Ectodermal cell (in vitro differentiated cells): ENCODE measurements around the gene RNF103.

Experiments used
- H3K27ac ChIP-seq: 2 replicates; pipeline ENCODE4 v1.7.0; 2013; ENCODE audit warnings: mild to moderate bottlenecking, low read depth, low read length; ENCODE audit not compliant: insufficient read depth, poor library complexity, severe bottlenecking
- H3K27me3 ChIP-seq: 2 replicates; pipeline ENCODE4 v1.7.0; 2013; ENCODE audit warnings: mild to moderate bottlenecking, low read length; ENCODE audit not compliant: insufficient read depth, control insufficient read depth, poor library complexity, severe bottlenecking
- H3K36me3 ChIP-seq: one replicate; pipeline ENCODE4 v1.7.0; 2013; ENCODE audit warnings: low read length; ENCODE audit not compliant: control insufficient read depth, insufficient read depth
- H3K4me1 ChIP-seq: one replicate; pipeline ENCODE4 v1.7.0; 2013; ENCODE audit warnings: low read length; ENCODE audit not compliant: control insufficient read depth, insufficient read depth
- H3K4me3 ChIP-seq: 2 replicates; pipeline ENCODE4 v1.7.0; 2013; ENCODE audit warnings: low read depth, low read length, control low read depth; ENCODE audit not compliant: insufficient read depth
- H3K9me3 ChIP-seq: 2 replicates; pipeline ENCODE4 v1.7.0; 2013; ENCODE audit warnings: mild to moderate bottlenecking, low read length, moderate library complexity; ENCODE audit not compliant: control insufficient read depth
- WGBS, 2 experiments: methylation state at CpG; one replicate each; pipeline ENCODE4 v1.1.7; 2013; ENCODE audit warnings: missing lambda C conversion rate in 2 of 2; 5-methylcytosine and 5-hydroxymethylcytosine counted together

Gene RNF103

DNA sequence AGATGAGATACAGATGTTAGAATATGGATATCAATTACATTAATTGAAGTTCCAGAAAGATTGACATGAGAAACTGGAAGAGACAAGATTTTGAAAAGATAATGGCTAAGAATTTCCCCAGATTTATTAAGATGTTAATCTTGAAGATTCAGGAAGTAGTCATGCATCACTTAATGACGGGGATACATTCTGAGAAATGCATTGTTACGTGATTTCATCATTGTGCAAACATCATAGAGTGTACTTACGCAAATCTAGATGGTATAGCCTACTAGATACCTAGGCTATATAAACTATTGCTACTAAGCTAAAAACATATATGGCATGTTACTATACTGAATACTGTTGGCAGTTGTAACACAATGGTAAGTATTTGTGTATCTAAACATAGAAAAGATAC lies 53.6 kb downstream of the RNF103 start:
- H3K27me3 ChIP-seq = no peaks in the 10 kb centered on the region
- no peaks in the 10 kb centered on the region for H3K36me3 ChIP-seq
- H3K9me3 ChIP-seq = no peaks in the 10 kb centered on the region
- H3K4me1 ChIP-seq = no peaks in the 10 kb centered on the region
- whole genome bisulfite sequencing, 2 experiments = 93 to 94% methylated on average over 3 of the region's 3 CpGs
- H3K27ac ChIP-seq = no peak overlapping the region
- no peak overlapping the region for H3K4me3 ChIP-seq

- Histone ChIP-seq H3K4me3 (no peak overlapping the region), H3K27me3 (no peaks in the 10 kb centered on the region), H3K36me3 (no peaks in the 10 kb centered on the region), H3K4me1 (no peaks in the 10 kb centered on the region), H3K9me3 (no peaks in the 10 kb centered on the region), H3K27ac (no peak overlapping the region)
These were observed 56.9 kb downstream of the RNF103 start for GRCh38 chr2:86566821-86567190.

DNA sequence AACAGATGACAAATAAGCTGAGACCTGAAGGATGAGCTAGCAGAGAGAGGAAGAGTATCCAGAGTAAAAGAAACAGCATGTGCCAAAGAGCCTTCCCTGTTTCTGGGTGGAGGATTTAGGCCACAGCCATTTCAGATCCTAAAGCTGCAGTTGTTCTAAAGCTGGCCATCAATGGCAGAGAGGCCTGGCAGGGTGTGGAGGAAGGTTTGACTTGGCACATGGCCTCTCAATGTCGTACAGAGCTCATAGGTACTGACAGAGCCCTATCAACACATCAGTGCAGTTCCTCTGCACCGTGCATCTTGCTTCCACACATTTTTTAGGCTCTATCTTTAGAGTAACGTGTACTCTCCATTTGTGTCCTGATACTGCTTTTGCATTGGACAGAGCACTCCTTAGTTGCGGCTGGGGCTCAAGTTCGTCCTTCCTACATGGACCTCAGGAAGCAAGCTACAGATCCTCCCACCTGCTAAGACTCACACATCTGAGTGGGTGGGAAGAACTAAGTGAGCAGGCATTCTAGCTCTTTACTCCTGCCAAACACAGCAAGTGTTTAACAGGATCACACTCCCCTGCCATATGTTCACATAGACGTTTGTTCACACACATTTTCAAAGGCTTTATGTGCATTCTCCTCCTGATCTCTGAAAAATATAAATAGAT lies 57.4 kb downstream of the RNF103 start:
- Histone ChIP-seq H3K4me3 (no peak overlapping the region), H3K27ac (no peak overlapping the region), H3K4me1 (no peaks in the 10 kb centered on the region), H3K27me3 (no peaks in the 10 kb centered on the region), H3K36me3 (no peaks in the 10 kb centered on the region), H3K9me3 (no peaks in the 10 kb centered on the region)
- WGBS, 2 experiments = 88 to 91% methylated on average over 6 of the region's 6 CpGs

DNA sequence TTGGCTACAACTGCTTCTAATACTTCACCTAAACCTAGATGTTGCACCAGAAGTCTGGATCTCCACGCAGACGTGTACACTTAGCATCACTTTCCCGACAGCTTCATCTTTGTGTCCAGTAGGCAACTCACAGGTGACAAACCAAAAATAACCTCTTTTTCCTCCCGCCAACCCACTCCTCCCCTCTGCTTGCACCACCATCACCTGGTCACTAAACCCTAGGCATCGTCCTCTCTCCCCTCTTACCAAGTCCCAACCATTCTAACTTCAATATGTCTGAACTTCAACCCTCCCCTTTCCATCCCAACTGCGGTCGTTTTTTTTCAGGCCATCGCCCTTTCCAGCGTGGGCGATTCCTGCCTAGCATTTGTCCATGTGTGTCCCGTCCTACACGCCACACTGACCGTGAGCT lies 60.0 kb downstream of the RNF103 start:
- H3K4me3 ChIP-seq = peak overlapping the region; percentile 94
- no peak overlapping the region for H3K27ac ChIP-seq
- H3K27me3 ChIP-seq = no peaks in the 10 kb centered on the region
- 90 to 92% methylated on average over 13 of the region's 13 CpGs for WGBS, 2 experiments
- no peaks in the 10 kb centered on the region for H3K36me3 ChIP-seq
- no peaks in the 10 kb centered on the region for H3K4me1 ChIP-seq
- H3K9me3 ChIP-seq = no peaks in the 10 kb centered on the region

GRCh38 chr2:86562922-86563649 lies 60.6 kb downstream of the RNF103 start, which contains the start of gene CHMP3:
Gene CHMP3, minus strand, starts transcription at chr2:86563443. Its CDS starts 95 bp downstream, at chr2:86563348.
- peak within 1 kb of the TSS; percentile 94 for H3K4me3 ChIP-seq
- WGBS, 2 experiments = 1% methylated on average over 56 to 57 of the region's 57 CpGs
- no peaks in the 10 kb centered on the region for H3K4me1 ChIP-seq
- no peaks in the 10 kb centered on the region for H3K27me3 ChIP-seq
- H3K36me3 ChIP-seq = no peaks in the 10 kb centered on the region
- H3K9me3 ChIP-seq = no peaks in the 10 kb centered on the region
- peak within 1 kb of the TSS; percentile 95 for H3K27ac ChIP-seq

GRCh38 chr2:86562485-86562921 lies 61.2 kb downstream of the RNF103 start:
- H3K36me3 ChIP-seq = no peaks in the 10 kb centered on the region
- 3 to 4% methylated on average over 16 of the region's 16 CpGs for WGBS, 2 experiments
- H3K4me3 ChIP-seq = peak overlapping the region; percentile 94
- H3K9me3 ChIP-seq = no peaks in the 10 kb centered on the region
- no peaks in the 10 kb centered on the region for H3K4me1 ChIP-seq
- no peaks in the 10 kb centered on the region for H3K27me3 ChIP-seq
- H3K27ac ChIP-seq = peak overlapping the region; percentile 95

DNA sequence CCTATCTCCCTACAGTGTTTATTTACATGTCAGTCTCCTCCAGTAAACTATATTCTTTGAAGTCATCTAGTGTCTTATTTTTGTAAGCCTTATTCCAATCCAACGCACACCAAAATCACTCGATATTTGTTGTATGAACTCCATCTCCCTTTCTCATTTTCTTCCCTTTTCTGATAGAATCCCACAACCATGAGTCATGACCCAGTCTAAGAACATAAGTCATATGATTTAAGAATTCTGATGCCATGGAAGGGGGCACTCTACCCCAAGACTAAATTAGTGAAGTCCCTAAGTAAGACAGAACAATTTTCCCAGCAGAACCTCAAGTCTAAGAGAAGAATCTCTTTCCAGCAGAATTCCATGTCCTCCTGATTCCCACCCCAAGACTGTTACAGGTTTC lies 65.8 kb downstream of the RNF103 start:
- Histone ChIP-seq H3K4me1 (no peaks in the 10 kb centered on the region), H3K27me3 (no peaks in the 10 kb centered on the region), H3K9me3 (no peaks in the 10 kb centered on the region), H3K27ac (no peak overlapping the region), H3K4me3 (no peak overlapping the region), H3K36me3 (no peaks in the 10 kb centered on the region)
- 96 to 98% methylated on average over 2 of the region's 2 CpGs for WGBS, 2 experiments

DNA sequence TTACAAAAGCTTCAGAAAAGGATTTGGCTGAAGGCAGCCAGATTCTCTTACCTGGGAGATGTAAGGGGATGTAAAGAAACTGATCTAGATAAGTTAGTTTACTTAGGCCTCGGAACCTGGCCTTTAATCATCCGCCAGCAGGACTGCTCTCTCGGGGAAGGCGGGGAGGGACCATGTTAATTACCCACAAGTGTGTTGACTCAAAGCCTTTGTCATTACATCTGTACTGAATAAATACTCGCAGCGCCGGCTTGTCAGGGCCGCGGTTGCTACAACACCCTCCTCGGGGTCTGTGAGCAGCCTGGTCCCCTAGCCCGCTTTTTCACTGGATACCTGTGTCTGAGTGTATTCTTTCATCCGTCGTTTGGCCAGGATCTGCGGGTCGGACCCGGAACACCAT lies 67.2 kb downstream of the RNF103 start:
- no peaks in the 10 kb centered on the region for H3K9me3 ChIP-seq
- no peaks in the 10 kb centered on the region for H3K27me3 ChIP-seq
- no peak overlapping the region for H3K27ac ChIP-seq
- 88 to 90% methylated on average over 16 of the region's 16 CpGs for WGBS, 2 experiments
- no peaks in the 10 kb centered on the region for H3K36me3 ChIP-seq
- no peak overlapping the region for H3K4me3 ChIP-seq
- no peaks in the 10 kb centered on the region for H3K4me1 ChIP-seq
